Cortex of kidney (tissue), 1 donor: ENCODE data around the gene NT5E.

Experiments
- DNase-seq: peaks from one replicate; lab custom pipeline; 2025; lab: John Stamatoyannopoulos, UW

NT5E gene

DNA sequence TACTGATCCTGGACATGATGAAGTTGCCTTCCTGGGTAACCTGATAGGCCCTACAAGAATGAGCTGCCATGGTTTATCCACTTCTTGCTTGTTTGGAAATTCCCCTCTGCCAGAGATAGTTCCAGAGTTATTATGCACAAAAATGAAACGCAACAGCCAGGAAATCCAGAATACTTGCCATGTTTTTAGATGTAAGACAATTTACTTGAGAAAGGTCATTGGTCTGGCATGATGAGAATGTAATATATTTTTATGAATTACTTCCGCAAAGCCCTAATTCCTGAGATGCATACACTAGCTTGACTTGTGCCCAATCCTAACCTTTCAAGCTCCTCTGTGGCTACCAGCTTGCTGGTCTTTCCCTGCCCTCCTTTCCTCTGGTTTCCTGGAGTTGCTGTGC lies 27.9 kb upstream of the NT5E start:
- no peak for DNase-seq

DNA sequence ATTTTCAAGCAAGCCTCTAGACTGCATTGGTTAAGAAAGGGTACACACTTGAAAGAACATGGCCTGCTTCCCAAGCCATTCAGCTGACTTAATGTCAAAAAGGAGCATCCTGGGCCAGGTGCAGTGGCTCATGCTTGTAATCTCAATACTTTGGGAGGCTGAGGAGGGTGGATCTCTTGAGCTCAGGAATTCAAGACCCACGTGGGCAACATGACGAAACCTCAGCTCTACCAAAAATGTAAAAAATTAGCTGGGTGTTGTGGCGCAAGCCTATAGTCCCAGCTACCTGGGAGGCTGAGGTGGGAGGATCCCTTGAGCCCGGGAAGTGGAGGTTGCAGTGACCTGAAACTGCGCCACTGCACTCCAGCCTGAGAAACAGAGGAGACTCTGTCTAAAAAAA lies 26.9 kb upstream of the NT5E start:
- no peak for DNase-seq

DNA sequence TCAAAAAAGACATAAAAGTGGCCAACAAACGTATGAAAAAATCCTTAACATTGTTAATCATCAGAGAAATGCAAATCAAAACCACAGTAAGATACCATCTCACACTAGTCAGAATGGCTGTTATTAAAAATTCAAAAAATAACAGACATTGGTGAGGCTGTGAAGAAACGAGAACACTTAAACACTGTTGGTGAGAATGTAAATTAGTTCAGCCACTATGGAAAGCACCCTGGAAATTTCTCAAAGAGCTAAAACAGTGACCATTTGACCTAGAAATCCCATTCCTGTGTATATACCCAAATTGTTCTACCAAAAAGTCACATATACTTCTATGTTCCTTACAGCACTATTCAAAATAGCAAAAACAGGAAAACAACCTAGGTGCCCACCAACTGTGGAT lies 24.9 kb upstream of the NT5E start:
- no peak for DNase-seq

DNA sequence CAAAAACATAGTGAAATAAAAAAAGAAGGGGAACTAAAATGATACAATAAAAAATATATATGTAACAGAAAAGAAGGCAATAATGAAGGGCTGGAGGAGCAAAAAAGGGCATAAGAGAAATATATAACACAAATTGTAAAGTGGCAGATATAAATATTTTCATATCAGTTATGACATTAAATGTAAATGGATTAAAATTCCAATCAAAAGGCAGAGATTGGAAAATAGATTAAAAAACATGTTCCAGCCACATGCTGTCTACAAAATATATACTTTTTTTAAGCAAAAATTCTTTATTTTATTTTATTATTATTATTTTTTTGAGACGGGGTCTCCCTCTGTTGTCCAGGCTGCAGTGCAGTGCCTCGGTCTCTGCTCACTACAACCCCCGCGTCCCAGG lies 23.9 kb upstream of the NT5E start:
- DNase-seq = no peak

DNA sequence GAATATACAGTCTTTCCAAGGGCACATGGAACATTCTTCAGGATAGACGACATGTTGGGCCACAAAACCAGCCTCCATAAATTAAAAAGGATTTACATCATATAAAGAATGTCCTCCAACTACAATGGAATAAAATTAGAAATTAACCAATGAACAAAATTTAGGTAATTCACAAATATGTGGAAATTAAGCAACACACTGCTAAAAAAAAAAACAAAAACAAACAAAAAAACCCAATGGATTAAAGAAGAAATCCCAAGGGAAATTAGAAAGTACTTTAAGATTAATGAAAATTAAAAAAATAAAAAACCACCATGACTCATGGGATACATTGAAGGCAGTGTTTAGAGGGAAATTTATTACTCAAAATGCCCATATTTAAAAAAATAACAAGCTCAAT lies 21.4 kb upstream of the NT5E start:
- DNase-seq = no peak

DNA sequence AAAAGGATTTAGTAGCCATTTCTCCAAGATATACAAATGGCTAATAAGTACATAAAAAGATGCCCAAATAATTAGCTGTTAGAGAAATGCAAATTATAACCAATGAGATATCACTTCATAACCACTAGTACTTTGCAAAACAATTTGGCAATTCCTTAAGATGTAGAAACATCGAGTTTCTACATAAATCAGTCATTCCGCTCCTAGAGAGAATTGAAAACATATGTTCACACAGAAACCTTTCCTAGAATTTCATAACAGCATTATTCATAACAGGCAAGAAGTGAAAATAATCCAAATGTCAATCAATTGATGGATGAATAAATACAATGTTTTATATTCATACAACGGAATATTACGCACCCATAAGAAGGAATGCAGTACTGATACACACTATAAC lies 20.5 kb upstream of the NT5E start:
- no peak for DNase-seq

DNA sequence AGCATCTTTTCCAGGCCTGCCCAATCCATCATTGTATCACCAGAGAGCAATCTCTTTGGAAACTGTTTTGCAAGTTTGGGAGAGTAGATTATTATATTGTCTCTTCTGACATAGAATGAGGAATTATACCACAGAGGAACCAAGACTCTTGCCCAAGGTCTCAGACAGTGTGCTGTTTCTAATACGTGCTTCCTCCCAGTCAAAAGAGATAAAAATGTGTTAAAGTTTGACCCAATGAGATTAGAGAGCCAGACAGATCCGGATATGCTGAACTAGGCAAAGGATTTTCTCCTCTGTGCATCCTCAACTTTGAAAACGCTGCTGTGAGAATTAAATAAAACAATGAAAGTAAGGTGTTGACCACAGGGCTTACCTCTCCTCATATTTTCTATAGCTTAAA lies 18.6 kb upstream of the NT5E start:
- no peak for DNase-seq

DNA sequence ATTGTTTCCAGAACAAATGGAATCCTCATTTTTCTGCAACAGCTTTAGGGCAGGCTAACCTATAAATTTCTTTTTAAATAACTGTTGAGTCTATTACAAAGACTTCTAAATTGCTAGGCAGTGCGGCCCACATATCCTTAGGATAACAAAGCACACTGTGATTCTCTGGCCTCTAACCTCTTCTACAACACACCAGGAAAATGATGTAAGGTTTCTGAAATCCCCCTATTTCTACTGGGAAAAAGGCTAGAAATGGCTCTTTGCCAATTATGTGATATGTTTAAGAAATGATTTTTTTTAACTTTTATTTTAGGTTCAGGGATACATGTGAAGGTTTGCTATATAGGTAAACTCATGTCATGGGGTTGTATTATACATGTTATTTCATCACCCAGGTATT lies 17.3 kb upstream of the NT5E start:
- DNase-seq = no peak

DNA sequence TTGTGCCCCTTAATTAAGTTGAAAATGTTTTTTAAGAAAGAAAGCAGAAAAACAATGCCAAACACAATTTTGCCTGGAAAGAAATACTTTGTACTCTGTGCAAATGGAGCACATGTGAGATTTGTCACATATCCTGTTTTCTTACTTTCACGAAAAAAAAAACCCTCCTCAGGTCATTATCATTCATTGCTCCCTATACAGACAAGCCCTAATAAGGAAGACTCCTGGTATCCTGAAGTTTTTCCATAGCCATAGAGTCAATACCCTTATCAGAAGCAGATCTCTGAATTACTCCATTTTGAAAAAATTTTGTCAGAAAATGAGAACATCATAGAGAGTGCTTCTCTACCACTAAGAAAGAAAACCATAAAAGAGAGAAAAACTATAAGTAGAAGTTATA lies 14.0 kb upstream of the NT5E start:
- DNase-seq = no peak

DNA sequence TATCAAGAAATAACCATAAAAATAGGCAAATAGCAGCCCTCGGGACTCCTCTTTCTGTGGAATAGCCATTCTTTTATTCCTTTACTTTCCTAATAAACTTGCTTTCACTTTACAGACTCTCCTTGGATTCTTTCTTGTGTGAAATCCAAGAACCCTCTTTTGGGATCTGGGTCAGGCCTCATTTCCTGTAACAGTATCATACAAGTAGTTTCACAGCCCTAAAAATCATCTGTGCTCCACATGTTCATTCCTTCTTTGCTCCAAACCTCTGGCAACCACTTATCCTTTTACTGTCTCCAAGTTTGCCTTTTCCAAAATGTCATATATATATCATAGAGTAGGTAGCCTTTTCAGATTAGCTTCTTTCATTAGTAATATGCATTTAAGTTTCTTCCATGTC lies 13.5 kb upstream of the NT5E start:
- no peak for DNase-seq

DNA sequence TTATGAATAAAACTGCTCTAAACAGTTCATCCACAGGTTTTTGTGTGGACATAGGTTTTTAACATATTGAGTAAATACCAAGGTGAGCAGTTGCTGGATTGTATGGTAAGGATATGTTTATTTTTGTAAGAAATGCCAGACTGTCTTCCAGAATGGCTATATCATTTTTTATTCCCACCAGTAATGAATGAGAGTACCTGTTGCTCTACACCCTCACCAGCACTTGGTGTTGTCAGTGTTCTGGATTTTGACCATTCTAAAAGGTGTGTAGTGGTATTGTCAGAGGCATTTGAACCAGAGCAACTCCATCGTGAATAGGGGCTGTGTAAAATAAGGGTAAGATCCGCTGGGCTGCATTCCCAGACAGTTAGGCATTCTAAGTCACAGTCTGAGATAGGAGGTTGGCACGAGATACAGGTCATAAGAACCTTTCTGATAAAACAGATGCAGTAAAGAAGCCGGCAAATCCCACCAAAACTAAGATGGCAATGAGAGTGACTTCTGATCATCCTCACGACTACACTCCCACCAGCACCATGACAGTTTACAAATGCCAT lies 12.9 kb upstream of the NT5E start:
- DNase-seq = no peak

DNA sequence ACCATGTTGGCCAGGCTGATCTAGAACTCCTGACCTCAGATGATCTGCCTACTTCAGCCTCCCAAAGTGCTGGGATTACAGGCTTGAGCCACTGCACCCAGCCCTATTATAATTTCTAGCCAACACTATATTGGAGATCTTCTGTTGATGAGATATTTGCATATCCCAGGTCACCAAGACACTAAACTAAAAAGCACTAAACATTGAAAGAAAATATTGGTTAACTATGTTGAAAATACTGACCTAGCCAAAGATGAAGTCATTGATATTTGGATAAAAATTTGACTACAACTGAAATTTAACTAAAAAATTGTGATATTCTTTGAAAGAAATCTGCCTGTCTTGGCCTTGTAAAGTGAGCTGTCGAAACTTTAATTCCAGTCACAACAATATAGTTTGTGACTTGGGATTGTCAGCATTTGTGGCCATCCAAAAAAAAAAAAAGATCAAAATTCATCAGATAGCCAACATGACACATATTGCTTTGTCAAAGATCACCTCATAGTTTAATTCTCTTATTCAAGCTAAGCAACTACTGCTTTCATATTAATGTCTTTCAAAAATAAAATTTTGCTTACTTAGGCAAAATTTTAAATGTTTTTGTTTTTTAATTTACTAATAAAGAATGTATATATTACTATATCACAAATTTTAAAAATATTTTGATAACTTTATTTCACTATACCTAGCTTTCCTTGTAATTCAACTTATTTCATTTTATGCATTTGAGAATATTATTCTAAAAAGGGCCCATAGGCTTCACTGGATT lies 6.3 kb upstream of the NT5E start:
- no peak for DNase-seq

DNA sequence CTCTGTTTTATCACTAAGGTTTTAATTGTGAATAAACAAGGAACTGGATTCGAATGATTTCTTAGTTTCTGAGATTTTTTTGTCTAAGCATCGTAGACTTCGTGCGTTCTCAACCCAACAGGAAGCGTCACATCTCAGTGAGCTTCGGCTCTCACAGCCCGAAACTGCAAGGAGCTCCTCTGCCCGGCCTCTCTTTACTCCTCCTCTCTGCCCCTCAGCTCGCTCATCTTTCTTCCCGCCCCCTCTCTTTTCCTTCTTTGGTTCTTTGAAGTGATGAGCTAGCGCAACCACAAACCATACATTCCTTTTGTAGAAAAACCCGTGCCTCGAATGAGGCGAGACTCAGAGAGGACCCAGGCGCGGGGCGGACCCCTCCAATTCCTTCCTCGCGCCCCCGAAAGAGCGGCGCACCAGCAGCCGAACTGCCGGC lies 480 bp upstream of the NT5E start:
- DNase-seq = no peak

DNA sequence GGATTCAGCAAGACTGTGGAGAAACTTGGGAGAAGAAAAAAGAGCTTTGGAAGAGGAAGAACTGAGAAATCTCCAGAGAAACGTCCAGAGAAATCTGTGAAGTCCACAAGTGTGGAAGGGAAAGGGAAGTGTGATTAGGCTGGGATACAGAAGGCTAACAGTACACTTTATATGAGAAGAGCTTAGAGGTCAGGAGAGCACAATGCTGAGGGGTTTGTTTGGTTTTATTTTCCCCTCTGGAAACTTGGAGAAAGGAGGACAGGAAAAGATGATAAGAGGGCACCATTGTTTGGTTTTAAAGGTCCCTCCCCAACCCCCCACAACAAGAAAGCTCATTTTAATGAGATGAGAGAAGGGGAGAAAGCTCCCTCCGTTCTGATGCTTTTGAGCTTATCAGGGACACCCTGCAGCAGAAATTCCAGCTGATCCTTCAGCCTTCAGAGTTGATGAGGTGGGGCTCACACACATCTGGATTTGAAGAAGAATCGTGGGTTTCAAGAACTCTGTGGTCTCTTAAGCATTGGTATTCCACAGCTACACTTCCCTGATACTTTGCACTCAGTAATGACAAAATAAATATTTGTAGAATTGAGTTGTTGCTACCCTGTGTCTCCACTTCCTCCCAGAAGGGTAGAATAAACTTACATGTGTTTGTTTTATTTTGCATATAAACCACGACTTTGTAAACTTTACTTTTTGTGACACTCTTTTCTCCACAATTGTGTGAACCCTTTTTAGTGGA lies 1.9 kb downstream of the NT5E start:
- DNase-seq = no peak

DNA sequence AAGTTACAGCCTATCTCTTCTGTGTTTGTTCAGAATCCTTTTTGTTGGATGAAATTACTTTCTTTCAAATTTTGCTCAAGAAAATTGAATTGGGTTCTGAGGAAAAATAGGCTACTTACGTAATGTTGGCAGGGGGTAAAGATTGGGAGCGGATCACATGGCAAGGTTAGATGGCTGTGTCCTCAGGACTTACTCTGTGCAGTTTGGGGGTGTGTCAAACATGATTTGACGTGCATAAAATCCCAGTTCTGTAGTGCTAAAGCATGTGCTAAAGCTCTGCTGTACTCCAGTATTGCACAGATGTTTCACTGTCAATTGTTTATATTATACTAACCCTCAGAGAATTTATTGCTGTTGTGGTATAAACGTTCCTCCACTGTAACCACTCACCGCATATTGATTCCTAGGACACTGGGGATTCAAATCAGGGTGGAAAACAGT lies 2.6 kb downstream of the NT5E start:
- no peak for DNase-seq

DNA sequence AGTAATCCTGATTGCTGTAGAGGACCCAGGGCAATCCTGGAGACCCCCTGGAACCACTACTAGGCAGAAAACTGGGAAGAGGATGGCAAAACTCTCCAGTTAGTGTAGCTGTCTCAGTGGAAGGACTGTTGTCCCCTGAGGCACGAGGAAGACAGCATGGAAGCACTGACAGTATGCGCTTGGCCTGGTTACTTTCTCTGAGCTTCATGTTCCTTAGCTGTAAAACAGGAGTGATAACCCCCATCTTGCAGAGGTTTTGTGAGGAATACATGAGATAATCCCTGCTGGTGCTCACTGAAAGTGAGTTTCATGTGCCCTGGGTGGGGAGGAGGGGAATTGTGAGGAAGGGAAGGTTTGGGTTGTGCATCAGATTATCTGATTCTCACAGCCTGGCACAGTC lies 3.2 kb downstream of the NT5E start:
- no peak for DNase-seq

DNA sequence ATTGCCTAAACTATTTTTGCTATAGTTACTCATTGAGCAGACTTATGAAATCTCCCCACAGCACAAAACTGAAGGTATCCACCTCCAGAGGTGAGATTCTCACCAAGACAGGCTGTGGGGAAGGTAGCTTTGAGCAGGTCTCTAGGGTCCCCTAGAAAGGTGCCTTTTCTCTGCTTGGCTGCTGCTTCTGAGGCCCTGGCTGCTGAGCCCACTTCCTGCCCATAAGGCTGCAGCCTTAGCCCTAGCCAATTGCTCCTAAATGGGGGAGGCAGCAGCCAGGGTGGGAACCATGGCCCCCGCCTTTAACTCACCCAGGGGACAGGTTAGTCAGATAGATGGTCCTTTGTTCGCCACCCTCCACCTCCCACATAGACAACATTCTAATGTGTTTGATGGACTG lies 3.6 kb downstream of the NT5E start:
- no peak for DNase-seq

DNA sequence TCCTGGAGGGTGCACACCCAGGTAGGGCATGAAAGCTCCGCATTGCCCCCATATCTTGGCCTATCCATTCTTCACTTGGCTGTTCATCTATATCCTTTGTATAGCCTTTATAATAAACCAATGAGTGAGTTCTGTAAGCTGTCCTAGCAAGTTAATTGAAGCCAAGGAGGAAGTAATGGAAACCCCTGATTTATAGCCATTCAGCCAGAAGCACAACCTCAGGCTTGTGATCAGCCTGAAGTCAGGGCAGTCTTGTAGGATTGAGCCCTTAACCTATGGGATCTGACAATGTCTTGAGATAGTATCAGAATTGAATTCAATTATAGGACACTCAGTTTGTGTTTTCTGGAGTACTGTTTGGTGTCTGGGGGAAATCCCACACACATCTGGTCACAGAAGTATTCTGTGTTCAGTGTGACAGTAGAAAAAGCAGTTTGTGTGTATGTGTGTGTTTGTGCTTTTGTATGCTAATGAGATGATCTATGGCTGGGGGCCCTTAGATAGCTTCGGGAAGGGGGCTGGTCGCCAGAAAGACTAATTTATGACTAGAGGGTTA lies 5.7 kb downstream of the NT5E start:
- DNase-seq = no peak

DNA sequence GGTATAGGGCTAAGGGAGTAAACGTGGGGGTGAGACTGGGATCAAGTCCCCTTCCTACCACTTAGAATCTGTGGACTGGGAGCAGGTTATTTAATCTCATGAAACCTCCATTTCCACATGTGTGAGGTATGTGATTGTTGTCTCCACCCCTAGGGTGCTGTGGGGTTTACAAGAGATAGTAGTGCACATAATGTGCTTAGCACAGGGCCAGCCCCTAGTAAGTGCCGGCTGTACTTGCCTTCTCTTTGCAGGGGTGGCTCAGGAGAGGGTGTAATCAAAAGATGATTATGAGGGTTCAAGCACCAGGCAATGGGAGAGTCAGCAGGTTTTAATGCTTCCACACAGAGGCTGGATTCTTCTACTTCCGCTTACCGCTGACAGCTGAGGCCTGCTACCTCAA lies 6.9 kb downstream of the NT5E start:
- no peak for DNase-seq

DNA sequence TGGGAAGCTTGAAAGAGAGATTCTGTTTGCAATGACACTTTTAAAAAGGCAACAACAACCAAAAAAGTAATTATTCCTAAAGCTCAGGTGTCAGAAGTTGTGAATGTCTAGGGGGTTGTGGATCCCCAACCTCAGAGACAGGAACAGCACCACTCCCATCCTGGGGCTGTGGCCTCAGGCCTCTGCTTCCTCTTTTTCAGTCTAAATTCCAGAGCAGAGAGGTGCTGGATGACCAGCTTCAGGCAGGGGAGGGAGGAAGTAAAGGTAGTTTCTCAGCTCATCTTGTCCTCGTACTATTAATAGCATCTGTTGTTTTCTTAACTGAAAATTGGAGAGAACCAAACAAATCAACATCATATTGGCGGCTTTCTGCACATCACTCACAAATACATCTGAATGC lies 8.3 kb downstream of the NT5E start:
- DNase-seq = no peak

DNA sequence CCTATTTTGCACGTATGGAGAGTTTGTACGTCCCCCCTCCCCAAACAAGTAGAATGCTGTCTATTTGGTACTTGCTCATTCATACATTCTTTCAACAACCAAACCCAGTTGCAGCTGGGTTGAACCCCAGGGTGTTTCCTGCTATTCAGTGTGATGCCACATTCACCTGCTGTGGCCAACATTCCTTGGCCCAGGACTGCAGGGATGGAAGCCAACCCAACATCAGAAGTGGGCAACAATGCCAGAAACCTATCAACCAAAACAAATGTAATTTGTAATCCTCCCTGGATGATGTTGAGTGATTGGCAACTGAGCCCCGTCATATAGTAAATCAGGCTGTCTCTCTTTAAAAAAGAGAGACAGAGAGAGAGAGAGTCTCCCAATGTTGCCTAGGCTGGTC lies 8.9 kb downstream of the NT5E start:
- no peak for DNase-seq

DNA sequence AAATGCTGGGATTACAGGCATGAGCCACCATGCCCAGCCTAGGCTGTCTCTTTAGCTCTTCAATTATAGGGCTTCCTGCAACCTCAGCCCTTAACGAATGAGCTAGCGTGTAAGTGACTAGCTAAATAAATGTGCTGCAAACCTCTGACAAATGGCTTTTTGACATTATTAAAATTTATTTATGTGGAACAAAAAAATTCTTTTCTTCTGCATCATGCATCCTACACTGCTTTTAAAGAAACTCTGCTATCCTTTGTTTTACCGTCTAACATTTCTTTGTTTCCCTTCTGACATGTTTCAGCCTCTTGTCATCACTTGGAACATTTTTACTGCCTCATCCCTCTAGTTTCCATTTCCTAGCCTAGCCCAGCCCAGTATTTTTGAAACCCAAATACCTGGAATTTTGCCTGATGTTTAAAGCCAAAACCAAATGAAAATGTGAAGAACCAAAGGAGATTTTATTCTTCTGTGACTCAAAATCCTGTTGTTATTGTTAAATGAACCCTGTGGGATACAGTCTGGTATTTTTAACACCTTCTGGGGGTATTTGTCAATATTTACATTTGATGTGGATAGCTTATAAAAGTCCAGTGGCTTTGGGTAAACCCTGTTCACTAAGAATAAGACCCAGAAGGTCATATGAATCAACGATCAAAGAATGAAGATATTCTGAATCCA lies 9.5 kb downstream of the NT5E start:
- DNase-seq = no peak
